Progenitor cell of endocrine pancreas (in vitro differentiated cells): ENCODE results near the gene KCNG4. TPM values are rescaled to one million over a fixed set of nuclear protein-coding genes. Genes with fewer than 3 reads are reported as not detected.

Experiments
- DNase-seq: peaks from one replicate; pipeline ENCODE4 v3.0.0; 2021; ENCODE audit warnings: low spot score; ENCODE audit not compliant: unreplicated experiment
- H3K27ac Mint-ChIP-seq: 2 replicates; pipeline ENCODE4 v1.8.0; 2021; ENCODE audit warnings: mild to moderate bottlenecking, moderate library complexity, mixed read lengths
- H3K27me3 Mint-ChIP-seq: 2 replicates; pipeline ENCODE4 v1.8.0; 2021; ENCODE audit warnings: mixed read lengths
- H3K36me3 Mint-ChIP-seq: 2 replicates; pipeline ENCODE4 v1.8.0; 2022; ENCODE audit warnings: mixed read lengths; ENCODE audit not compliant: insufficient read depth
- H3K4me1 Mint-ChIP-seq: 2 replicates; pipeline ENCODE4 v1.8.0; 2021; ENCODE audit warnings: low read depth, mixed read lengths
- H3K4me3 Mint-ChIP-seq: 2 replicates; pipeline ENCODE4 v1.8.0; 2021; ENCODE audit warnings: low read depth, mild to moderate bottlenecking, moderate library complexity, mixed read lengths
- H3K9me3 Mint-ChIP-seq: 2 replicates; pipeline ENCODE4 v1.8.0; 2021; ENCODE audit warnings: low read depth, mixed read lengths
- CTCF ChIP-seq: fragments of 200-600 bp; sonication (generic); IDR thresholded peaks from one replicate; pipeline ENCODE4 v1.5.0; 2021; ENCODE audit warnings: antibody characterized with exemption, mild to moderate bottlenecking; ENCODE audit not compliant: unreplicated experiment
- total RNA-seq: library from RNA; stranded (reverse); gene quantifications from 2 replicates; pipeline ENCODE4 v1.2.1, GENCODE V29; 2021

KCNG4 gene
- total RNA-seq, 1 donor from 2014 or later, result not detected

- Mint-ChIP-seq H3K4me3 (no peak overlapping the region), H3K27me3 (peaks cover 28% of the 10 kb centered on the region), H3K27ac (no peak overlapping the region), H3K4me1 (no peaks in the 10 kb centered on the region), H3K9me3 (no peaks in the 10 kb centered on the region), H3K36me3 (no peaks in the 10 kb centered on the region)
- TF ChIP-seq CTCF, result no peak
- DNase-seq, result no peak
Observed at GRCh38 chr16:84243732-84244131, 3.9 kb upstream of the KCNG4 start.

GRCh38 chr16:84242839-84243238 is 3.0 kb upstream of the KCNG4 start:
- DNase-seq, result no peak
- Mint-ChIP-seq H3K36me3 (no peaks in the 10 kb centered on the region), H3K4me1 (no peaks in the 10 kb centered on the region), H3K4me3 (no peak overlapping the region), H3K9me3 (no peaks in the 10 kb centered on the region), H3K27ac (no peak overlapping the region), H3K27me3 (peaks cover 28% of the 10 kb centered on the region)
- no peak for TF ChIP-seq CTCF

DNA sequence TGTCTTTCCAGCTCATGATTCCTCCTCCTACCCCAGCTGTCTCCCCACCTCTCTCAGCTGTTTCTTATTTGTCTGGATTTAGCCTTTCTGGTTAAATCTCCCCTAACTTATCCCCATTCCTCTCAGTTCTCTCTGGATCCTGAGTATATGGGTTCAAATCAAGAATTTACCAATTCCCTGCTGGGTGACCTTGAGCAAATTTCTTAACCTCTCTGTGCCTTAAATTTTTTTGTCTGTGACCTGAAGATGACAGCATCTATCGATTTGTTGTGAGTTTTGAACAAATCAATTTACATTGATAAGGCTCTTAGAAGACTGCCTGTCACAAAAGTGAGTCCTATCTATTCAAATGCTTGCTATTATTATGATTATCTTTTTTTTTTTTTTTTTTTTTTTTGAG is 2.0 kb upstream of the KCNG4 start:
- Mint-ChIP-seq H3K36me3 (no peaks in the 10 kb centered on the region), H3K4me3 (no peak overlapping the region), H3K27ac (no peak overlapping the region), H3K4me1 (no peaks in the 10 kb centered on the region), H3K9me3 (no peaks in the 10 kb centered on the region), H3K27me3 (peaks cover 28% of the 10 kb centered on the region)
- DNase-seq, result no peak
- no peak for TF ChIP-seq CTCF

DNA sequence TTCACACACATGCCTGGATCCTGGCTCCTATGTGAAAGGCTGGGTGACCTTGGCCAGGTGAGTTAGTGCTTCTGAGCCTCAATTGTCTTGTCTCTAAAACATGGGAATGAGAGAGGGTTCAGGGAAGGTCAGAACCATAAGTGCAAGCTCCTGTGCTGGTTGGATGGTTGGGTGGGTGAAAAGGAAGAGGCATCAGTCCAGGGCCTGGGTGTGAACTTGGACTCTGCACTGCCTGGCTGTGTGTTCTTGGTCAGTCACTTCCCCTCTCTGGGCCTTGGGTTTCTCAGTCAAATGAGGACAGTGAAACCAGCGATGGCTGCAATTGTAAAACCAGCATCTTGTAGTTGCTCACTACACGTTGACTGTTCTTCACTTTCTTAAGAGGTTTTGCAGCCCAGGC is 643 bp upstream of the KCNG4 start:
- H3K27me3 Mint-ChIP-seq, result peaks cover 32% of the 10 kb centered on the region
- no peak for TF ChIP-seq CTCF
- no peak overlapping the region for H3K27ac Mint-ChIP-seq
- H3K9me3 Mint-ChIP-seq, result no peaks in the 10 kb centered on the region
- H3K4me3 Mint-ChIP-seq, result no peak overlapping the region
- no peaks in the 10 kb centered on the region for H3K36me3 Mint-ChIP-seq
- no peaks in the 10 kb centered on the region for H3K4me1 Mint-ChIP-seq
- no peak for DNase-seq

- no peaks in the 10 kb centered on the region for H3K36me3 Mint-ChIP-seq
- no peak for TF ChIP-seq CTCF
- H3K4me1 Mint-ChIP-seq, result no peaks in the 10 kb centered on the region
- no peak for DNase-seq
- no peak overlapping the region for H3K27ac Mint-ChIP-seq
- H3K9me3 Mint-ChIP-seq, result no peaks in the 10 kb centered on the region
- H3K4me3 Mint-ChIP-seq, result no peak overlapping the region
- H3K27me3 Mint-ChIP-seq, result peaks cover 40% of the 10 kb centered on the region
Observed at GRCh38 chr16:84239141-84239769, 557 bp downstream of the KCNG4 start.
